NCI-H146 (cell line): ENCODE results near the gene HABP2.

Experiments used
- DNase-seq: peaks from one replicate; lab custom pipeline; 2025; lab: John Stamatoyannopoulos, UW

HABP2 gene

GRCh38 chr10:113557903-113558321 lies 5.1 kb downstream of the HABP2 start:
- no peak for DNase-seq

GRCh38 chr10:113560071-113560470 lies 7.2 kb downstream of the HABP2 start:
- no peak for DNase-seq

GRCh38 chr10:113561214-113561613 lies 8.4 kb downstream of the HABP2 start:
- DNase-seq, result no peak

- DNase-seq, result no peak
Measured at GRCh38 chr10:113562069-113562468, 9.2 kb downstream of the HABP2 start.

- DNase-seq, result peak; percentile 38
Measured at GRCh38 chr10:113562704-113563103, 9.9 kb downstream of the HABP2 start.

- peak; percentile 80 for DNase-seq
Measured at GRCh38 chr10:113563306-113564088, 10.6 kb downstream of the HABP2 start.

- peak; percentile 69 for DNase-seq
Measured at GRCh38 chr10:113565364-113565763, 12.5 kb downstream of the HABP2 start.

GRCh38 chr10:113566888-113567287 lies 14.0 kb downstream of the HABP2 start:
- peak; percentile 99 for DNase-seq

- DNase-seq, result no peak
Measured at GRCh38 chr10:113569576-113569975, 16.7 kb downstream of the HABP2 start.

- DNase-seq, result no peak
Measured at GRCh38 chr10:113572520-113573290, 19.9 kb downstream of the HABP2 start.

GRCh38 chr10:113573368-113573767 lies 20.5 kb downstream of the HABP2 start:
- DNase-seq, result no peak

GRCh38 chr10:113576852-113577251 lies 24.0 kb downstream of the HABP2 start:
- no peak for DNase-seq

GRCh38 chr10:113578773-113579172 lies 25.9 kb downstream of the HABP2 start:
- DNase-seq, result no peak

- DNase-seq, result no peak
Measured at GRCh38 chr10:113581092-113581491, 28.2 kb downstream of the HABP2 start.

GRCh38 chr10:113583571-113583970 lies 30.7 kb downstream of the HABP2 start:
- no peak for DNase-seq

- DNase-seq, result no peak
Measured at GRCh38 chr10:113585949-113586348, 33.1 kb downstream of the HABP2 start.

- DNase-seq, result no peak
Measured at GRCh38 chr10:113589201-113589770, 36.4 kb downstream of the HABP2 start.

GRCh38 chr10:113590581-113590980 lies 37.7 kb downstream of the HABP2 start:
- no peak for DNase-seq

GRCh38 chr10:113592380-113592779 lies 39.5 kb downstream of the HABP2 start:
- no peak for DNase-seq

- peak; percentile 46 for DNase-seq
Measured at GRCh38 chr10:113594652-113595051, 41.8 kb downstream of the HABP2 start.

GRCh38 chr10:113600569-113600968 lies 47.7 kb downstream of the HABP2 start:
- no peak for DNase-seq

- DNase-seq, result no peak
Measured at GRCh38 chr10:113603057-113603777, 50.4 kb downstream of the HABP2 start.
